Lower leg skin (tissue), 3 donors: Measurements from ENCODE around the gene HS3ST4.

Experiments
- POLR2A ChIP-seq, 2 donors: fragments of 450-650 bp; IDR thresholded peaks; one replicate each; pipeline ENCODE4 v1.6.1; 2016 to 2017; ENCODE audit warnings: antibody characterized with exemption in 2 of 2, mild to moderate bottlenecking in 1 of 2, moderate library complexity in 1 of 2
- TF ChIP-seq, protein P1 (sequence below), 3 donors: fragments of 450-650 bp; IDR thresholded peaks; one replicate each; pipeline ENCODE4 v1.5.1; 2016; ENCODE audit warnings: antibody characterized with exemption in 3 of 3, mild to moderate bottlenecking in 3 of 3, moderate library complexity in 2 of 3

GRCh38 chr16:26129997-26130396 is 438.2 kb downstream of the HS3ST4 start:
- no peak for TF ChIP-seq POLR2A (IDR thresholded peaks at IDR 0.05)
- TF ChIP-seq, protein P1, sequence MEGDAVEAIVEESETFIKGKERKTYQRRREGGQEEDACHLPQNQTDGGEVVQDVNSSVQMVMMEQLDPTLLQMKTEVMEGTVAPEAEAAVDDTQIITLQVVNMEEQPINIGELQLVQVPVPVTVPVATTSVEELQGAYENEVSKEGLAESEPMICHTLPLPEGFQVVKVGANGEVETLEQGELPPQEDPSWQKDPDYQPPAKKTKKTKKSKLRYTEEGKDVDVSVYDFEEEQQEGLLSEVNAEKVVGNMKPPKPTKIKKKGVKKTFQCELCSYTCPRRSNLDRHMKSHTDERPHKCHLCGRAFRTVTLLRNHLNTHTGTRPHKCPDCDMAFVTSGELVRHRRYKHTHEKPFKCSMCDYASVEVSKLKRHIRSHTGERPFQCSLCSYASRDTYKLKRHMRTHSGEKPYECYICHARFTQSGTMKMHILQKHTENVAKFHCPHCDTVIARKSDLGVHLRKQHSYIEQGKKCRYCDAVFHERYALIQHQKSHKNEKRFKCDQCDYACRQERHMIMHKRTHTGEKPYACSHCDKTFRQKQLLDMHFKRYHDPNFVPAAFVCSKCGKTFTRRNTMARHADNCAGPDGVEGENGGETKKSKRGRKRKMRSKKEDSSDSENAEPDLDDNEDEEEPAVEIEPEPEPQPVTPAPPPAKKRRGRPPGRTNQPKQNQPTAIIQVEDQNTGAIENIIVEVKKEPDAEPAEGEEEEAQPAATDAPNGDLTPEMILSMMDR (IDR thresholded peaks at IDR 0.05) = no peak
